ACC112 (cell line): ENCODE measurements around the gene TBP.
"Not testable (repeated sequence)": the region's sequence is repeated elsewhere in the genome, so short reads cannot be mapped to it uniquely, and the experiment has no call there.

Experiments
- H2AFZ ChIP-seq: fragments of 200-600 bp; sonication (generic); one replicate; pipeline ENCODE4 v1.6.0; 2017; ENCODE audit warnings: antibody characterized with exemption, low read length; ENCODE audit not compliant: unreplicated experiment
- H3K27ac ChIP-seq: fragments of 200-600 bp; sonication (generic); 2 replicates; pipeline ENCODE4 v1.5.1; 2014; ENCODE audit warnings: low read depth, mild to moderate bottlenecking, antibody characterized with exemption, low read length, moderate library complexity
- H3K27me3 ChIP-seq: fragments of 200-600 bp; sonication (generic); 2 replicates; pipeline ENCODE4 v1.6.1; 2014; ENCODE audit warnings: mild to moderate bottlenecking, antibody characterized with exemption, low read length, moderate library complexity, mixed read lengths; ENCODE audit not compliant: insufficient read depth
- H3K36me3 ChIP-seq: fragments of 200-600 bp; sonication (generic); 2 replicates; pipeline ENCODE4 v1.6.1; 2016; ENCODE audit warnings: mild to moderate bottlenecking, antibody characterized with exemption, low read length, moderate library complexity, mixed read lengths; ENCODE audit not compliant: insufficient read depth
- H3K4me1 ChIP-seq: fragments of 200-600 bp; sonication (generic); one replicate; pipeline ENCODE4 v1.6.1; 2016; ENCODE audit warnings: low read length, mixed read lengths; ENCODE audit not compliant: insufficient read depth, unreplicated experiment, control insufficient read depth
- H3K4me3 ChIP-seq: fragments of 200-600 bp; sonication (generic); 2 replicates; pipeline ENCODE4 v1.5.1; 2014; ENCODE audit warnings: mild to moderate bottlenecking, low read depth, low read length
- H3K79me2 ChIP-seq: fragments of 200-600 bp; sonication (generic); one replicate; pipeline ENCODE4 v1.6.0; 2016; ENCODE audit warnings: low read length; ENCODE audit not compliant: control insufficient read depth, unreplicated experiment, insufficient read depth

The TBP gene

DNA sequence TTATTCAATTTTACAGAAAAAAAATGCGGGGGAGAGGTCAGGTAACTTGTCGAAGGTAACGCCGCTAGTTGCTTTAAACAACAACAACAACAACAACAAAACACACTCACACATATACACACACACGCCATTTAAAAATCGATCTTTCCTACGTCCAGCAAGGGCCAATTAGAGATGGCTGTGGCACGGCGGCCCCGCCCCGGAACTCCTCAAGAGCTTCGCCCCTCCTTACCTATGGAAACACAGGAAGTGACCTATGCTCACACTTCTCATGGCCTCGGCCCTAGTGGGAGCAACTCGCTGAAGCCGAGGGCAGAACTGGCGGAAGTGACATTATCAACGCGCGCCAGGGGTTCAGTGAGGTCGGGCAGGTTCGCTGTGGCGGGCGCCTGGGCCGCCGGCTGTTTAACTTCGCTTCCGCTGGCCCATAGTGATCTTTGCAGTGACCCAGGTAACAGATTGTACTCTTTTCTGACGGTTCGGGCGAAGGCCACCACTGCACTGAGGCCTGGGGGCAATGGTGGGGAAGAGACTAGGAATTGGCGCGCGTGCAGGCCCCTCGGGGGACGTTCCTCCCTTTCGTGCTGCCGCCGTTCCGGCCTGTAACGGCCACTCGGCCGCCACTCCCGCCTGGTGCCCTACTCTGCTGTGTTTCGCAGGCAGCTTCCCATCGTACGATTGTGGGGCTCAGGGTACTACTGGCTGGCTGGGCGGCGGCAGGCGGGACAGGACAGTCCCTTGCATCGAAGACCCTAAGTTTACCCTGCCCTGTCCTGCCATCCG, at the start of gene TBP:
Gene TBP, plus strand, starts transcription at position 357 of the 783 bp plus-strand sequence. CDS start 2,661 bp downstream, outside the sequence.
- peaks cover 87% of the 10 kb centered on the region for H3K79me2 ChIP-seq
- H3K4me3 ChIP-seq = peak within 1 kb of the TSS; percentile 98
- peak within 1 kb of the TSS; percentile 90 for H3K27ac ChIP-seq
- H3K27me3 ChIP-seq = no peaks in the 10 kb centered on the region
- peak within 1 kb of the TSS; percentile 99 for H2AFZ ChIP-seq
- peaks cover 38% of the 10 kb centered on the region for H3K4me1 ChIP-seq
- peaks cover 14% of the 10 kb centered on the region for H3K36me3 ChIP-seq

DNA sequence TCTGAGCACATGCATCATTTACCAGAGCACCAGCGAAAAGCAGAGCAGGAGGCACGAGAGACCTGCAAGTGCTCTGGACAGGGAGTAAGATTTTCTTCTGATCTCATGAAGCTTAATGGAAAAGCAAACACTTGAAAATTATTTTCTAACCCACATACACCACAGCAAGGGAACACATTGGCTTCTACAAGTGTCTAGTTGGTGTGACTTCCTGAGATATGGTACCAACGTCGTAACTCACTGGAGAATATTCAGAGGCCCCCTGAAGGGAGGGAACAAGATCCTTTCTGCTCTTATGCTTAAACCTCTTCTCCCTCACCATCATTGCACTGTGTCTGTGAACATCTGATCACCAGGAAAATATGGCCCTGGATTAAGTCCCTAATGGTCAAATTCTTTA, 49.7 kb upstream of the TBP start:
- Histone ChIP-seq H3K27me3 (peaks cover 1% of the 10 kb centered on the region; the same call in 1 of the 2 replicates), H3K4me1 (no peaks in the 10 kb centered on the region), H3K4me3 (no peak overlapping the region)

DNA sequence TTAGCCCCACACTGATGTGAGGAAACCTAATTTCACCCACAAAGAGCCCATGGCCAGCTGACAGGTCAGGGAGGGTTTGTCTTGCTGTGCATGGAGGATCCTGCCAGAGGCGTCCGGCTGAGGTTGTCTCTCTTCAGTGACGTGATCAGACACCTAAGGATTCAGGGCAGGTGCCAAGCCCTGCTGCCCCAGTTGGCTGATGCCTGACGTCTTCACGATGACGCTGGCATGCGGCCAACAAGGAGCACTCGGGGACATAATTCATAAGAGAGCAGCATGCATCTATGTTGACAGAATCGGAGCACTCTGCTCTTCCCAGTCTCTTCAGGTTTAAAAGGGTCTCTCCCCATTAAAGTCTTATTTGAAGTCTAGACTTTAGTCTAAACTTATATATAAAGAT, 48.9 kb upstream of the TBP start:
- Histone ChIP-seq H3K27me3 (no peaks in the 10 kb centered on the region), H2AFZ (no peak overlapping the region), H3K4me1 (no peaks in the 10 kb centered on the region), H3K36me3 (no peaks in the 10 kb centered on the region), H3K79me2 (no peaks in the 10 kb centered on the region), H3K4me3 (no peak overlapping the region), H3K27ac (no peak overlapping the region)

More for the DNA sequence above, 49.7 kb upstream of the TBP start:
- H3K36me3 ChIP-seq = no peaks in the 10 kb centered on the region
- no peak overlapping the region for H3K27ac ChIP-seq
- H2AFZ ChIP-seq = no peak overlapping the region
- H3K79me2 ChIP-seq = no peaks in the 10 kb centered on the region

DNA sequence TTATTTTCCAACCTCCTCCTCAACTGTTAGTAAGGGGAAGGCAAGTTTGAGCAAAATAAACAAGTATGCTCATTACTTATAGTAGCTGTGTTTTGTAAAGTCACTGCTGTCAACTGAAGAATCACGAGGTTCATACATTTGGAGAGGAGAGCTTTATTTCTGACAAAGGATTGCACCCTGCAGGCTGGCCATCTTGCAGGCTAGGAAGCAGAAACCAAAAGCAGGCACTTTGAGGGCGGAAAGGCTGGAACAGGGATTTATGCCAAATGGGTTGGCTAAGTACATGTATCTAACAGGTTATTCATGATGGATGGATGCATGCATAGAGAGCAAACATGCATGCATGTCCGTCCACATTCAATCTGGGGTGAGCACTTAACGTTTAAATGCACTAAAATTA, 47.7 kb upstream of the TBP start:
- Histone ChIP-seq H3K27me3 (no peaks in the 10 kb centered on the region), H3K4me1 (no peaks in the 10 kb centered on the region), H3K27ac (no peak overlapping the region), H3K36me3 (no peaks in the 10 kb centered on the region), H3K79me2 (no peaks in the 10 kb centered on the region), H3K4me3 (no peak overlapping the region), H2AFZ (no peak overlapping the region)

DNA sequence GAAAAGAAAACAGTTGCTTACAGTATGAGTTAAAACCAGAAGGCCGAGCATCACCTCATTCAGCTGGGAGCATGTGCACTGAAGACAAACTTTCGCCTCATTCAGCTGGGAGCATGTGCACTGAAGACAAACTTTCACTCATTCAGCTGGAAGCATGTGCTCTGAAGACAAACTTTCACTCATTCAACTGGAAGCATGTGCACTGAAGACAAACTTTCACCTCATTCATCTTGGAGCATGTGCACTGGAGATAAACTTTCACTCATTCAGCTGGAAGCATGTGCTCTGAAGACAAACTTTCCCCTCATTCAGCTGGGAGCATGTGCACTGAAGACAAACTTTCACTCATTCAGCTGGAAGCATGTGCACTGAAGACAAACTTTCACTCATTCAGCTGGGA, 46.4 kb upstream of the TBP start:
- not testable (repeated sequence) for H3K4me3 ChIP-seq, H3K4me1 ChIP-seq, H3K79me2 ChIP-seq, H3K27ac ChIP-seq, H2AFZ ChIP-seq, H3K36me3 ChIP-seq, H3K27me3 ChIP-seq

DNA sequence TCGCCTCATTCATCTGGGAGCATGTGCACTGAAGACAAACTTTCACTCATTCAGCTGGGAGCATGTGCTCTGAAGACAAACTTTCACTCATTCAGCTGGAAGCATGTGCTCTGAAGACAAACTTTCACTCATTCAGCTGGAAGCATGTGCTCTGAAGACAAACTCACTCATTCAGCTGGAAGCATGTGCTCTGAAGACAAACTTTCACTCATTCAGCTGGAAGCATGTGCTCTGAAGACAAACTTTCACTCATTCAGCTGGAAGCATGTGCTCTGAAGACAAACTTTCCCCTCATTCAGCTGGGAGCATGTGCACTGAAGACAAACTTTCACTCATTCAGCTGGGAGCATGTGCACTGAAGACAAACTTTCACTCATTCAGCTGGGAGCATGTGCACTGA, 45.9 kb upstream of the TBP start:
- not testable (repeated sequence) for H3K4me1 ChIP-seq, H3K36me3 ChIP-seq, H2AFZ ChIP-seq, H3K27ac ChIP-seq, H3K4me3 ChIP-seq, H3K79me2 ChIP-seq, H3K27me3 ChIP-seq

DNA sequence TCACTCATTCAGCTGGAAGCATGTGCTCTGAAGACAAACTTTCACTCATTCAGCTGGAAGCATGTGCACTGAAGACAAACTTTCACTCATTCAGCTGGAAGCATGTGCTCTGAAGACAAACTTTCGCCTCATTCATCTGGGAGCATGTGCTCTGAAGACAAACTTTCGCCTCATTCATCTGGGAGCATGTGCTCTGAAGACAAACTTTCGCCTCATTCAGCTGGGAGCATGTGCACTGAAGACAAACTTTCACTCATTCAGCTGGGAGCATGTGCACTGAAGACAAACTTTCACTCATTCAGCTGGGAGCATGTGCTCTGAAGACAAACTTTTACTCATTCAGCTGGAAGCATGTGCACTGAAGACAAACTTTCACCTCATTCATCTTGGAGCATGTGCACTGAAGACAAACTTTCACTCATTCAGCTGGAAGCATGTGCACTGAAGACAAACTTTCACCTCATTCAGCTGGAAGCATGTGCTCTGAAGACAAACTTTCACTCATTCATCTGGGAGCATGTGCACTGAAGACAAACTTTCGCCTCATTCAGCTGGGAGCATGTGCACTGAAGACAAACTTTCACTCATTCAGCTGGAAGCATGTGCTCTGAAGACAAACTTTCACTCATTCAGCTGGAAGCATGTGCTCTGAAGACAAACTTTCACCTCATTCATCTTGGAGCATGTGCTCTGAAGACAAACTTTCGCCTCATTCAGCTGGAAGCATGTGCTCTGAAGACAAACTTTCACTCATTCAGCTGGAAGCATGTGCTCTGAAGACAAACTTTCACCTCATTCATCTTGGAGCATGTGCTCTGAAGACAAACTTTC, 45.1 kb upstream of the TBP start:
- not testable (repeated sequence) for H3K79me2 ChIP-seq, H2AFZ ChIP-seq, H3K27me3 ChIP-seq, H3K27ac ChIP-seq, H3K4me3 ChIP-seq, H3K36me3 ChIP-seq, H3K4me1 ChIP-seq

DNA sequence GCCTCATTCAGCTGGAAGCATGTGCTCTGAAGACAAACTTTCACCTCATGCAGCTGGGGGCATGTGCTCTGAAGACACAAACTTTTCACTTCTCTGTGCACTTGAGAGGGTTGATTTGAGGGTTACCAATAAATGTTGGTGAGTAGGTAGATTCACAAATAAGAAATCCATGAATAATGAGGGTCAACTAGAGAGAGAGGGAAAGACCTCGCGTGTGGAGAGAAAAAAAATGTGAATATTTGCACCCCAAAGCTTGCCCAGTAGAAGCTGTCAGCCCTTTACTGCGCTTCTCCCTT, 44.5 kb upstream of the TBP start:
- Histone ChIP-seq H3K36me3 (no peaks in the 10 kb centered on the region), H3K4me3 (no peak overlapping the region), H2AFZ (no peak overlapping the region), H3K79me2 (no peaks in the 10 kb centered on the region), H3K27me3 (no peaks in the 10 kb centered on the region), H3K27ac (no peak overlapping the region), H3K4me1 (no peaks in the 10 kb centered on the region)

DNA sequence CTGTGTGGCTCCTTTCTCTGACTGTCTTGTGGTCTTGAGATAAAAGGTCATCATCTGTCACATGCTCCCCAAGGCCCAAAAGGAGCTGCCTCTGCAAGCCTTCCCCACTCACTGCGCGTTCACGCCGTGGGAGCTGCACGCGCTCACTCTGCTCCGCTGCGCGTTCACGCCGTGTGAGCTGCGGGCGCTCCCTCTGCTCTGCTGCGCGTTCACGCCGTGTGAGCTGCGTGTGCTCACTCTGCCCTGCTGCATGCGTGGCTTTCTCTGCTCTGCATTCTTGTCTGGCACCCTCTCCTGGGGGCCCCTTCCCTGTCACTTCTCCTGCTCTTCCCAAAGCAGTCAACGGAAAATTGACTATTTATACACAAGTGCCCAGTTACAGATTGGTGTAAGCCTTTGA, 43.5 kb upstream of the TBP start:
- Histone ChIP-seq H3K79me2 (no peaks in the 10 kb centered on the region), H3K4me1 (no peaks in the 10 kb centered on the region), H3K36me3 (no peaks in the 10 kb centered on the region), H3K27me3 (no peaks in the 10 kb centered on the region), H3K27ac (no peak overlapping the region), H2AFZ (no peak overlapping the region), H3K4me3 (no peak overlapping the region)

DNA sequence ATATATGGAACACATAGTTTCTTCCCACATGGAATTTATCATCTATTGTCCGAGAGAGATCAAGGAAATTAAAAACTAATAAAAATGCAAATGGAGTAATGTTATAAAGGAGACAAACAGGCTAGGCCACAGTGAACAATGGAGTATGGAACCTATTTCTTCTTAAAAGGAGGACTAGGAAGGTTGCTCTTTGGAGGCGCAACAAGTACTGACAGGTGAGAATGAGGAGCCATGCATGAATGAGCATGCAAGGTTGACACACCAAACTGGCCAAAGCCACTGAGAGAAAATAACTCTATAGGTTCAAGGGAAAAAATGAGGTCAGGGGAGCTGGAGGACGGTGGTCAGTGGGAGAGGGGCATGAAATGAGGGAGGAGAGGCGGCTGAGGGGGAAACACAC, 41.9 kb upstream of the TBP start:
- no peaks in the 10 kb centered on the region for H3K79me2 ChIP-seq

DNA sequence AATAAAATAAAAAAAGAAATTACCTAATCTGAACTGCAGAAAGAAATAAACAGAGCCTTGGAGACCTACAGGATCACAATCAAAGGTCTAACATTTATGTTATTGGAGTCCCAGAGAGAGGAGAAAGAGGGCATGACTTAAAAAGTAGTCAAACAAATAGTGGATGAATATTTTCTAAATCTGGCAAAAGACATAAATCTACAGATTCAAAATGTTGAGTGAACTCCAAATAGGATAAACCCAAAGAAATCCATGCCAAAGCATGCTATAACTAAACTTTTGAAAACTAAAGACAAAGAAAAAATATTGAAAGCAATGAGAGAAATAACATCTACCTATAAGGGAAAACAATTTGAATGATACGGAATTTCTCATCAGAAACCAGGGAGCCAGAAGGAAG, 39.3 kb upstream of the TBP start:
- H3K27me3 ChIP-seq = 0 out of 2 replicates have a peak, but pooled peaks cover 11% of the 10 kb centered on the region
- no peak overlapping the region for H3K4me3 ChIP-seq
- H2AFZ ChIP-seq = no peak overlapping the region
- H3K36me3 ChIP-seq = no peaks in the 10 kb centered on the region
- H3K79me2 ChIP-seq = no peaks in the 10 kb centered on the region
- no peaks in the 10 kb centered on the region for H3K4me1 ChIP-seq
- no peak overlapping the region for H3K27ac ChIP-seq

More for the DNA sequence above, 41.9 kb upstream of the TBP start:
- no peak overlapping the region for H3K27ac ChIP-seq
- no peaks in the 10 kb centered on the region for H3K36me3 ChIP-seq
- no peaks in the 10 kb centered on the region for H3K27me3 ChIP-seq
- H3K4me3 ChIP-seq = no peak overlapping the region
- no peaks in the 10 kb centered on the region for H3K4me1 ChIP-seq
- no peak overlapping the region for H2AFZ ChIP-seq
